ENCODE measurements around the gene ANKRD42.
"Not testable (repeated sequence)": the region's sequence is repeated elsewhere in the genome, so short reads cannot be mapped to it uniquely, and the experiment has no call there.

Gene ANKRD42

DNA sequence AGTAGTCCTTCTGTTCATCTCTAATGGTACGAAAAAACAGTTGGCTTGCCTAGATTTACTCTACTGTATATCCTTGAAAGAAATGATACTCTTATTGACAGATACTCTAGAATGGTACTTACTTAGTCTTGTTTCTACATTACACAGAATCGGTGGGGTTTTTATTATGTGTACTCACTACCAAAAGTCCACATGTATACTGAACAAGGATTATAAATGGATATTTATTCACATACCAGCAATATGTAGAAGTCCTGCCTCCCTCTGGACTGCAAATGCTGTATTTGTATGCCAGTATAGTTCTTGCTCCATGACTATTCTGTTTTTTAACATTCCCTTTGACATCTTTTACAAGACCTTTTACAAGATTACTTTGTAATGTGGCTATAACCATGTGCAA lies 22.6 kb upstream of the ANKRD42 start:
- in situ Hi-C loops (cut with HindIII; ENCODE audit: low sequenced_read_pairs) = no loop called here

DNA sequence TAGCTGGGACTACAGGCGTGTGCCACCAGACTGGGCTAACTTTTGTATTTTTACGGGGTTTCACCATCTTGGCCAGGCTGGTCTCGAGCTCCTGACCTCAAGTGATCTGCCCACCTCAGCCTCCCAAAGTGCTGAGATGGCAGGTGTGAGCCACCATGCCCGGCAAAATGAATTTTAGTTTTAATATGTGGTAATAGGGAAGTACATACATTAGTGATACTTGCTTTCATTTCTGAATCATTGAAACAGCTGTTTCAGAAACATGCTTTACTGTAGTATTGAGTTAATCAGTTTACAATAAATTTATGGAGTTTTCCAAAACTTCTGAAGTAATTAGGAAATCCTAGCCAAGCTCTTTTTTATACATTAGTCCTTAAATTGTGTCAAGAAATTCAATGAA lies 21.0 kb upstream of the ANKRD42 start:
- in situ Hi-C loops (cut with HindIII; ENCODE audit: low sequenced_read_pairs) = no loop called here

DNA sequence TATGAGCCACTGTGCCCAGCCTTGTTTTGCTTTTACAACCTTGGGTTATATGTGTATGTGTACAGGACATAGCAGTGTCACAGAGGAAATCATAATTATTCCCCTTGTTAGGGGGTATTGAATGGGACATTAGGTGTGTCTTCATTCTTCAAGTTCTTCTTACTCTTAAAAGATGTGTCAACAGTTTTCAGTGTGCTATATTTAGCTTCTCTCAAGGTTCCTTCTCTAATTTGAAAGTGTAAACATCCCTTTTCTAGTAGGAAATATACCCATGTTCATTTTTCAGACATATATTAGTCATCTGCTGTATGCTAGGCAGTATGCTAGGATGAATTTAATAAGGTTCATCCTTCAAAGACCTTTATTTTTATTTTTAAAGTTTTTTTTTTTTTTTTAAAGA lies 19.5 kb upstream of the ANKRD42 start:
- in situ Hi-C loops (cut with HindIII; ENCODE audit: low sequenced_read_pairs) = no loop called here

DNA sequence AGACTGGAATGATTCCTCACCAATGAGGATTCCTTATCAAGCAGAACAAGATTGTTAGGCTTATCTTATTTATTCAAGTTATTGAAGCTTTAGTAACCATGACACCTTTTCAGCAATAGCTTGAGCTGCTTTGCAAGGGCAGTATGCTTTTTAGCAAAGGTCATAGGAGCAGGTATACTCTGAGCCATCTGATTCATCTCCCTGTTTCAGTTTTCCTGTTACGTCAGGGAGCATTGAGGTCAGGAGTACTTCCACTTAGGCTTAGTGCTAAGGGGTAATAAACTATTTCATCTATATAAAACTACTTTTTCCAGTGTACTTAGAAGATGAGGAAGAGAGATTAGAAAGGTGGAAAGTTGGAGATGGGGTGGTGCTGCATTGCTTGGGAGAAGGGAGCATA lies 17.7 kb upstream of the ANKRD42 start:
- in situ Hi-C loops (cut with HindIII; ENCODE audit: low sequenced_read_pairs) = no loop called here

DNA sequence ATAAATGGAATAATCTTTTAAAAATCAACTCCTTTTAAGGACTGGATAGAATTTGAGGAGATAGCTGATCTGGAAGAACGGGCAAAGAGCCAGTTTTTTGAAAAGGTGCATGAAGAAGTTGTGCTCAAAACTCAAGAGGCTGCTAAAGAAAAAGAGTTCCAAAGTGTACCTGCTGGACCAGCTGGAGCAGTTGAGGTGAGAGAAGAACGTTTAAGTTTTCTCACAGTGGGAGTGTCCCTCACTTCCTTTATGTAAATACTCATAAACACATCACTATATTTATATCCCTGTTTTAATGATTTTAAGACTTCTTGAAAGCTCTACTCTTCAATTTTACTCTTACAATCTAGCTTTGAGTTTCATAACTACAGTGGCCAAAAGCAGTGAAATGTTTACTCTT lies 11.7 kb upstream of the ANKRD42 start:
- in situ Hi-C loops (cut with HindIII; ENCODE audit: low sequenced_read_pairs) = no loop called here

DNA sequence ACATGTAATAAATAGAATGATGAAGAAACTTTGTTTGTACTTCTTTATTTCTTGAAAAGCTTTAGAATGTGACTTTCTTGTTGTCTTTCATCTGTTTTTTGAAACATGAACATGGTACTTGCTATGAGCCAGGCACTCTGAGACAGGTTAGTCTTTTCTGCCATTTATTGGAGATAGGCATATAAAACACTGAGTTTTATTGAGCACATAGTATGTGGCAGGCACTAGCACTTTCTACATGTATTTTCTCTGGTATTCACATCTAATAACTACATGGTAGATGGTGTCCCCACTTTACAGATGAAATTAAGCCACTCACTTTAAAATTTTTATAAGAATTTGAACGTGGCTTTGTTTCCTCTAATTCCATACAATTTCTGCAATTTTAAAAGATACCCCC lies 7.7 kb upstream of the ANKRD42 start:
- in situ Hi-C loops (cut with HindIII; ENCODE audit: low sequenced_read_pairs) = no loop called here

DNA sequence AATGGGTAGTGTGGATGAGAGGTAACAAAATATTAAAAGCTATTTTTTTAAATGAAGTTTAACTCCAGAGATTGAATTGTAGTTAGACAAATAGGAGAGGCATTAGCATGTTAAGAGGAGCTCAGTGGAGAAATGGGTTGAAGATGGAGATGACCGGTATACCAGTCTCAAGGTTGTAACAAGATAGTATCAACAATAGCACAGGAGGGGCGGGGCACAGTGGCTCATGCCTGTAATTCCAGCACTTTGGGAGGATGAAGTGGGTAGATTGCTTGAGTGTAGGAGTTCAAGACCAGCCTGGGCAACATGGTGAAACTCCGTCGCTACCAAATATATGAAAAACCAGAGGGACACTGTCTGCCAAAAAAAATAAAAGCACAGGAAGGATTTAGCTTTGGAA lies 6.0 kb upstream of the ANKRD42 start:
- in situ Hi-C loops (cut with HindIII; ENCODE audit: low sequenced_read_pairs) = no loop called here

DNA sequence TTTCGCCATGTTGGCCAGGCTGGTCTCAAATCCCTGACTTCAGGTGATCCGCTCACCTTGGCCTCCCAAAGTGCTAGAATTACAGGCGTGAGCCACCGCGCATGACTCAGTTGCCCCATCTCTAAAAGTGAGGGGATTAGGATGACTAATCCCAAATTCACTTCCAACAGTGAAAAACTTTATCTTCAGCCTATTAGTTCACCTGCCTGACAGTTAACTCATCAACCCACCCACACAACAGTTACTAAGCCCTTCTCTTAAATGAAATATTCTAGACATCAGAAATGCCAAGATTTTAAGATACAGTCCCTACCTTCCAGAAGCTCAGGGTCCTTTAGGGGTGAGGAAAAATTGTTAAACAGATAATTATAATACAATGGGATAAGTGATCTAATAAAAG lies 2.0 kb upstream of the ANKRD42 start:
- in situ Hi-C loops (cut with HindIII; ENCODE audit: low sequenced_read_pairs) = no loop called here

DNA sequence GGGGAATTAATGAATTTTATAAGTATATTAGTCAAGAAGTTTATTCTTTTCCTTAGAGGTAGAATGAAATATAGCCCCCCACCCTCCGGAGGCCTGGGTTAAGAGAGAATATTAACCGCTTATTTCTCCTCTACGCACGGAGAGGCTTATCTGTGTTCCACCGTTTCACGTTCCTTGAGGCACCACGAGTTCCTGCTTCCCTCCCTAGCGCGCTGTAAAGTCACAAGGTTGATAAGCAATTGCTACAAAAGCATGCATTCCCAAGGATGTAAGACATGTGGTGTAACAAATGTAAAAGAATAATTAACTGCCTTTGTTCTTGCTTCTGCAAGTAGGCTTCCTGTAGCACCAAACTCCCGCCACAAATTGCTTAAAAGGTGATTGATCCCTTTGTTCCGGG lies 1.5 kb upstream of the ANKRD42 start:
- in situ Hi-C loops (cut with HindIII; ENCODE audit: low sequenced_read_pairs) = no loop called here

DNA sequence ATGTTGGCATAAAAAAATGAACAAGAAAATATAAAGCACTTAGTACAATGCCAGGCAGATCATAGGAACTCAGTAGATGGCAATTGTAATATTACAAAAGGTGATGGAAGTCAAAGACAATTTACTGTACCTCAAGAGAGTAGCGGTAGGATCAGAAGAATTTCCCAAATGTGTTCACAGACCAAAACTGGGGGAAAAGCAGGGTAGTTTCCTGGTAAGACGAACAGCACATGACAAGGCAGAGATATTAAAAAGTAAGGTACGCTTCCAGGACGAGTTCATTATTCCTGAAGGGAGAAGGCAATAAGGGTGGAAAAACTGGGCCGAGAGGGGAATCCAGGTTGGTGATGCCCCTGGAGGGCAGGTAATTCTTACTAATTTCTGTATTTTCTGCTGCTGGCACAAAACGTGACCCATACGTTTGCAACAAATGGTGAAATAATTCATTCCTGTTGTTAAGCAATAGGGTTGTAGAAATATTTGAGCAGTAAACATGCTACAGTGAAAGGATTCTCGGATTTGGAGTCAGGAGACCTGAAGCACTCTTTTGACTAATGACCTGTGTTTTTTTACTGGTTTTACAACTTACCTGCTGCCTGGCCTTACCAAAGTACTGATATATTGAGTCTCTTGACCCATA lies 786 bp upstream of the ANKRD42 start:
- in situ Hi-C loops (cut with HindIII; ENCODE audit: low sequenced_read_pairs) = no loop called here

DNA sequence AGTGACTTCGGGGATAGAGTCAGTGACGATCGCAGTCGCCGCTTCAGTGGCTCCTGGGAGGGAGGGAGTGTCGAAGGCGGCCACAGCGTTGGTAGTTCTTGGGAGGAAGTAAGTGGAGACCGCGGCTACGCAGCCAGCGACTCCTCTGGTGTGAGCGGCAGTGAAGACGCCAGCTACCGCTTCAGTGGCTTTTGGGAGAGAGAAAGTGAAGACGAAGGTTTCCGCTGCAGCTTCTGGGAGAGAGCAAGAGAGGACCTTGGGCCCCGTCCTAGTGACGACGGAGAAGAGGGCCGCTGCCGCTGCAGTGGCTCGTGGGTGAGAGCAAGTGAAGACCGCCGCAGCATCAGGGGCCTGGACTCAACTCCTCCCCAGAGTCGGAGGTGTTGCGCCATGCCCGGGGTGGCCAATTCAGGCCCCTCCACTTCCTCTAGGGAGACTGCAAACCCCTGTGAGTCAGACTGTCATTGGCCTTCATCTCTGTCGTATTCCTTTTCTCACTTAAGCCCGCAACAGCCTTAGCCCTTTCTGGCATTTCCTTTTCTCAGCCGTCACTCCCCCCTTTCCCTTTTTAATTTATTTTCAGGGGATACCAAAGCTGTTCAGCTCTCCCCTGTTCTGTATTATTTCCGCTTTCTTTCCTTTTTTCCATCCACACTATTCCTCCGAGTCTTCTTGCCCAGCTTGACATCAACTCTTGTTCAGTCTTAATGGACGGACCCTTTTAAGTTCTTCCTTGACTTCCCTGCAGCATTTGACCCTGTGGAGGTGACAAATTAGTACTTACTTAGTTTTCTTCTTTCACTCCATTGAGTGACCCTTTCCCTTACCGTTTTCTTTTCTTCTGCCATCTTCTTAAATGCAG lies 1.0 kb downstream of the ANKRD42 start:
- in situ Hi-C loops (cut with HindIII; ENCODE audit: low sequenced_read_pairs) = no loop called here

DNA sequence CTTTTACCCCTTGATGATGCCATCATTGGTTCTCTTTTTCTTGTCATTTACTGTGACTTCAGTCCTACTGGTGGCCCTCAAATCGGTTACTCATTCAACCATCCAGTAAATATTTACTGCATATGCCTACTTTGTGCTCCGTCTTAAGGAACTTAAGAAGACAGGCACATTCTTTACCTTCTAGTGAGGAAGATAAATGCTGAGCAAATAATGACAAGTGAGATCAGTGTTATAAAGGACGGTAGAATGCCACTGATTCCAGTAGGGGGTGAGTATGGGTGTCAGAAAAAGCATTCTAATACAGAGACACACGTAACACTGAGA lies 1.6 kb downstream of the ANKRD42 start:
- in situ Hi-C loops (cut with HindIII; ENCODE audit: low sequenced_read_pairs) = no loop called here

DNA sequence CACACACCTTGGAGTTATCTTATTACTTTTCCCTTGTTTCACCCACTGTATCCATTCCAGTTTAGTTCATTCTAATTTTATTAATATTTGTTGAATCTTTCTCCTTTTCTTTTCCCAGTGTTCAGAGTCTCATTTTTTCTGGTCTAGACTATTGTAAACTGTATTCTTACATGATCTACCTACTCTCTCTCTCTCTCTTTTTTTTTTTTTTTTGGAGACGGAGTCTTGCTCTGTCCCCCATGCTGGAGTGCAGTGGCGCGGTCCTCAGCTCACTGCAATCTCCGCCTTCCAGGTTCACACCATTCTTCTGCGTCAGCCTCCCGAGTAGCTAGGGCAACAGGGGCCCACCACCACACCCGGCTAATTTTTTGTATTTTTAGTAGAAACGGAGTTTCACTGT lies 2.1 kb downstream of the ANKRD42 start:
- in situ Hi-C loops (cut with HindIII; ENCODE audit: low sequenced_read_pairs) = no loop called here

DNA sequence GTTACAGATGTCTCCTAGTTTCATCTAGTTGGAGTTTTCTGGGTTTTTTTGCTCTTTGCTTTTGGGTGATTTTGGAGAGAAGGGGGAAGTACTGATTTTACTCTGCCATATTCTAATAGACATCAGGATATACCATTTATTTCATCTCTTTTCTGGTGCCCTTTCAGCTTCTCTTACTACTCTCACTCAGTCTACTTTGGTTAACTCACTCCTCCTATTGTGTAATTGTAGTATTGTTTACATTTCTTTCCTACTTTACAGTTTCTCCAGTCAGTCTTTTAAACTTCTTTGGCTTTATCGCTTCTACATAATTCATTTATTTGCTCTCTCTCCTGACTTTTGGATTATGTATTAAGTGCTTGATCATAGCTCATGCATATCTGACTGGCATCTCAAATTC lies 6.5 kb downstream of the ANKRD42 start:
- in situ Hi-C loops (cut with HindIII; ENCODE audit: low sequenced_read_pairs) = no loop called here

DNA sequence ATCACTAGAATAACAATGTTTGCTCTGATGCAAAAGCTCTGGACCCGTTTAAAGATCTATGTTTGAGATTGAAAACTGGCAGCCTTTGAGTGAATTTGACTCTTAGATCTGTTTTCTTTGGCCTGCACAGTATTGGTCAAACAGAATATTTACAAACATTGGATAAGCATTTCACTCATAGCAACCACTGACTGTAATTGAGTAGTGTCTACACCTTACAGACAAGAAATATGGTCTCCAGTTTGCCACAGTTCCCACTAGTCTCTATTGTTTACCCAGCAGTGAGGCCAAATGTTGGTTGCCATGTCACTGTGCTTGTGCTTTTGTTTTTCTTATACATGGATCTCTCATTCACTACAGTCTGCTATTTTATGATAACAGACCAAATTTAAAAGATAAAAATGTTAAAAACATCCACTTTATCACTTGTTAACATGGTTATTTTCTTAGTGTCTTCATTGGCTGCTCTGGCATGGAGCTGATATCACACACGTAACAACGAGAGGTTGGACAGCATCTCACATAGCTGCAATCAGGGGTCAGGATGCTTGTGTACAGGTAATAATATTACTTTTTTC lies 12.2 kb downstream of the ANKRD42 start:
- in situ Hi-C loops (cut with HindIII; ENCODE audit: low sequenced_read_pairs) = no loop called here

DNA sequence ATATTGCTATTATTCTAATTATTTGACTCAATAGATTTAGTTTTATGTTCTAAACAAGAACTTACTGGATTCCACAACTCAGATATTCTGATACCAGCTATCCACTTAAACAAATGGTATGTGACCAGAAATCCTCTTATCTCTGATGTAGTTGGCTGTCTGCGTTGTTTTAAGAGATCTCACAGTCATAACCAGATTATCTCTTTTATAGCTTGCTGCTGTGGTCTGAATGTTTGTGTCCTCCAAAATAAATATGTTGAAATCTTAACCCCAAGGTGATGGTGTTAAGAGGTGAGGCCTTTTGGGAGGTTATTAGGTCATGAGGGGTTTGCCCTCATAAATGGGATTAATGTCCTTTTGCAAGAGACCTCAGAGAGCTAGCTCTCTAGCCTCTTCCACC lies 12.7 kb downstream of the ANKRD42 start:
- in situ Hi-C loops (cut with HindIII; ENCODE audit: low sequenced_read_pairs) = no loop called here

DNA sequence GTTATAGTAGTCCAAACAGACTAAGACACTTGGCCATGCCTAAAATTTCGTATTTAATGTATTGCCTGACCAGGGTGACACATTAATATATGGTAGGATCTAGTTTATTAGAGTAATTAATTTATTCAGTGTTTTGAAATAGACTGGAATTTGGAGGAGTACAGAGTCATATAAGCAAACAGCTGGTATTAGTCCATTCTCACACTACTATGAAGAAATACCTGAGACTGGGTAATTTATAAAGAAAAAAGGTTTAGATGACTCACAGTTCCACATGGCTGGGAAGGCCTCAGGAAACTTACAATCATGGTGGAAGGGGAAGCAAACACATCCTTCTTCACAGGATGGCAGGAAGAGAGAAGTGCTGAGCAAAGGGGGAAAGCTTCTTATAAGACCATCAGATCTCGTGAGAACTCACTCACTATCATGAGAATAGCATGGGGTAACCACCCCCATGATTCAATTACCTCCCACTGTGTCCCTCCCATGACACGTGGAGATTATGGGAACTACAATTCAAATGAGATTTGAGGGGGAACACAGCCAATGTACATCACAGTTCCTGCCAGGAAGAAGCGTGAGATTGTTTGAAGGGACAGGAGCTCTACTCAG lies 13.4 kb downstream of the ANKRD42 start:
- in situ Hi-C loops (cut with HindIII; ENCODE audit: low sequenced_read_pairs) = not testable (repeated sequence)

DNA sequence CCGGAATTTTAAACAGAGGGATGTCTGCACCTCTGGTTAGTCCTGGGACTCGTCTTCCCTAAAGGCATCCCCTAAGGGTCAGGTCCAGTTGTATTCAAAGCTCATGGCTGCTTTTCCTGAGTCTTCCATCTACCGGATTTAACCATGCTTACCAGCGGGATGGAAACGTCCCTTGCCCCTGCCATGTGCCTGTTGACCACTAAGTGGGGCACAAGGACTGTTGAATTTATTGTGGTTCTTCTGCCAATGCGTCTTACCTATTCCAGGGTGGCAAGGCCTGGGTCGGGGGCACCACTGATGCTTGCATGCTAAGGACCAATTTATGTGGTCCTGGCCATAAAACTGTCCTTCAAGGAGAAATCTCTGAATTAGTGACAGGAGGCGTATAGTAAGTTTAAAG lies 25.6 kb downstream of the ANKRD42 start:
- in situ Hi-C loops (cut with HindIII; ENCODE audit: low sequenced_read_pairs) = no loop called here

DNA sequence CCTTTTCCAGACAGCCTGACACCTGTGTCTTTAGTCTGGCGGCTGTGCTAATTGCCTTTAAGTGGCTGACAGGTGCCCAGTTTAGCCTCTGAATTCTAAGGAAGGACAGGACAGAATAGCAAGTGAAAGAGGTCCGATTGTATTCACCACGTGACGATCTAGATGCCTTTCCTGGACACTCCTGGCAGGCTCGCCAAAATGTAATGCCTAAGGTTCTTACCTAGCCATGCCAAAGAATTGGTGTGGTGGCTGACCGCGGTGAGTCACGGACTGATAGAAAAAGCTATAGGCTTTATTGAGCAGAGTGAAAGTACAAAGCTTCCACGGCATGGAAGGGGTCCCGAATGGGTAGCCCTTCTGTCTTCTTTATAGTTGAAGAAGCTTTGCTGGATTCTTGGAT lies 26.7 kb downstream of the ANKRD42 start:
- in situ Hi-C loops (cut with HindIII; ENCODE audit: low sequenced_read_pairs) = no loop called here

DNA sequence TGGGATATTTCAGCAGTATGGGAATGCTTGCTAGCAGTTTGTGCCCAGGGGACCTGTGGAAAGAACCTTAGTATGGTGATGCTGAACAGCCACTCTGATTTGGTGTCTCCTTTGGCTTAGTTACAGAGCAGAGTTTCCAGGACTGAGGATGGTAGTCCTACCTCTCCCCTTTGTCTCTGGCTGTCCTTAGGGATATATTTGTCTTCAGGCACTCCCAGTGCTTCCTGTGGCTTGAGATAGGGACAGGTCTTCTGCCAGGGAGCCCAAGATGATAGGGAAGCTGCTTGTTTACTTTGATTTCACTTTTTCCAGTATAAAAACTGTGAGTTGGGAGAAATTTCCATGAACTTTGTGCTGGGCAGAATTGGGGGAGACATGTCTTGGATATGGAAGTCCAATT lies 28.2 kb downstream of the ANKRD42 start:
- in situ Hi-C loops (cut with HindIII; ENCODE audit: low sequenced_read_pairs) = no loop called here

DNA sequence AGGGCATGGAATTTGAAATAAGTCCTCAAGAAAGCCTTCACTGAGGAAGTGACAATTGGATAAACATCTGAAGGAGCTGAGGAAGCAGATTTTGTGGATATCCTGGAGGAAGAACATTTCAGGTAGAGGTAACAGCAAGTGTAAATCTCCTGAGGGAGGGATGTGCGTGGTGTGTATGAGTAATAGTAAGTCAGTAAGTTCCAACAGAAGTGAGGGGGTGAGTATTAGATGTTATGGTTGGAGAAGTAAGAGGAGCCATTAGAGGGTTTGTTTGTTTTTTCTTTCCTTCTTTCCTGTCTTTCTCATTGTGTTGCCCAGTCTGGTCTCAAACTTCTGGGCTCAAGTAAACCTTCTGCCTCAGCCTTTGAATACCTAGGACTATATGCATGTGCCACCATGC lies 29.0 kb downstream of the ANKRD42 start:
- in situ Hi-C loops (cut with HindIII; ENCODE audit: low sequenced_read_pairs) = no loop called here

DNA sequence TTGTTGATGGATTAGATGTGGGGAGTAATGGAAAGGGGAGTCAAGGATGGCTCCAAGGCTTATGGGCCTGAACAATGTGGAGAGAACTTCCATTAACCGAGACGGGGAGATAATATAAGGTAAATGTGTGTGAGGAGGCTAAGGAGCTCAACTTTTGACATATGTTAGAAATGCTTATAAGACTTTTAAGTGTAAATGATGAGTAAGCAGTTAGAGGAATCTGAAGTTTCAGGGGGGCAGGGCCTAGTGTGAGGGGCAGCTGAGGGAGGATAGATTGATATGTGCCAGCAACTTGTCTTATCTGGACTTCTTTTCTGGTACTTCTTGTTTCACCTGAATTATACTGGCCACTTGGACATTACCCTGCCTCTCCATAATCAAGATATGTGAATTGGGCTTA lies 29.9 kb downstream of the ANKRD42 start:
- in situ Hi-C loops (cut with HindIII; ENCODE audit: low sequenced_read_pairs) = no loop called here
